NCI-H128 (cell line): ENCODE measurements around the gene DCP1B.

ENCODE experiments used
- DNase-seq: peaks from one replicate; lab custom pipeline; 2025; ENCODE audit not compliant: unreplicated experiment; lab: John Stamatoyannopoulos, UW

DCP1B gene

GRCh38 chr12:1920971-1921370, 83.3 kb downstream of the DCP1B start:
- no peak for DNase-seq

GRCh38 chr12:1920436-1920835, 83.8 kb downstream of the DCP1B start:
- DNase-seq: no peak

GRCh38 chr12:1919763-1920162, 84.5 kb downstream of the DCP1B start:
- no peak for DNase-seq

- no peak for DNase-seq
Measured at GRCh38 chr12:1919284-1919683, 85.0 kb downstream of the DCP1B start.

GRCh38 chr12:1918884-1919236, 85.4 kb downstream of the DCP1B start:
- DNase-seq: no peak

GRCh38 chr12:1918081-1918883, 86.0 kb downstream of the DCP1B start, which contains the start of gene CACNA2D4:
Gene CACNA2D4 (minus strand): TSS chr12:1918652. CDS start chr12:1918473, 179 bp downstream.
- DNase-seq: no peak

GRCh38 chr12:1917172-1918070, 86.8 kb downstream of the DCP1B start:
- DNase-seq: no peak

GRCh38 chr12:1916371-1917171, 87.7 kb downstream of the DCP1B start:
- DNase-seq: no peak

GRCh38 chr12:1915082-1915968, 88.9 kb downstream of the DCP1B start:
- DNase-seq: no peak

- no peak for DNase-seq
Measured at GRCh38 chr12:1914114-1914911, 89.9 kb downstream of the DCP1B start.

GRCh38 chr12:1913377-1914113, 90.7 kb downstream of the DCP1B start:
- DNase-seq: no peak

GRCh38 chr12:1912580-1913376, 91.5 kb downstream of the DCP1B start:
- DNase-seq: no peak

- no peak for DNase-seq
Measured at GRCh38 chr12:1911598-1912575, 92.4 kb downstream of the DCP1B start.

- no peak for DNase-seq
Measured at GRCh38 chr12:1910468-1910867, 93.8 kb downstream of the DCP1B start.

- DNase-seq: no peak
Measured at GRCh38 chr12:1908758-1909157, 95.5 kb downstream of the DCP1B start.

- no peak for DNase-seq
Measured at GRCh38 chr12:1907652-1908611, 96.3 kb downstream of the DCP1B start.
